Cardiac septum (tissue), 1 donor: Measurements from ENCODE around the gene KLF15. TPM values are rescaled to one million over a fixed set of nuclear protein-coding genes. Genes with fewer than 3 reads are reported as not detected.

Experiments
- DNase-seq: peaks from one replicate; pipeline ENCODE4 v3.0.0-alpha.2; 2020; ENCODE audit warnings: low spot score
- intact Hi-C: fragments of 100-400 bp; cut with DNase I; formaldehyde crosslinking; loops from one replicate; pipeline ENCODE4 v1.14.0; 2022
- long read RNA-seq: library from polyadenylated mRNA; unstranded; transcript quantifications from one replicate; pipeline ENCODE4 v2.0.0, GENCODE V29; 2021
- total RNA-seq: library from RNA; stranded (reverse); fragmentation: NEBNext Ultra II Directional; extraction: Animal tissue kit (Norgen Biotek cat#: 25700); gene quantifications from one replicate; pipeline ENCODE4 v1.2.1, GENCODE V29; 2021
- donor health status: DM: no; HTN: no; CAD: no.

The KLF15 gene
- total RNA-seq = 11.5 TPM
- long read RNA-seq, partial matches to known transcripts = 0 of 2 reads
- long read RNA-seq, other reads (novel, unspliced or antisense) = 2 of 2 reads

- intact Hi-C loops = loop anchor here (2.0 to 5.0 kb wide), 2 partner anchors 31 to 70 kb away; no protein-coding TSS in a partner anchor
- DNase-seq = peak; percentile 93
Measured at GRCh38 chr3:126357295-126358037, at the start of gene KLF15. Gene KLF15, minus strand, starts transcription at chr3:126357408. Its CDS starts 4,486 bp downstream, at chr3:126352922.

GRCh38 chr3:126406389-126407296 is 49.4 kb upstream of the KLF15 start:
- intact Hi-C loops = no loop called here
- DNase-seq = no peak

- intact Hi-C loops = no loop called here
- no peak for DNase-seq
Measured at GRCh38 chr3:126402666-126403302, 45.6 kb upstream of the KLF15 start.

- intact Hi-C loops = no loop called here
- DNase-seq = no peak
Measured at GRCh38 chr3:126402178-126402577, 45.0 kb upstream of the KLF15 start.

- DNase-seq = no peak
Measured at GRCh38 chr3:126401611-126402160, 44.5 kb upstream of the KLF15 start.

GRCh38 chr3:126399756-126400155 is 42.5 kb upstream of the KLF15 start:
- DNase-seq = no peak
- intact Hi-C loops = no loop called here

More at GRCh38 chr3:126401611-126402160, 44.5 kb upstream of the KLF15 start:
- intact Hi-C loops = no loop called here

- intact Hi-C loops = no loop called here
- DNase-seq = no peak
Measured at GRCh38 chr3:126399351-126399735, 42.1 kb upstream of the KLF15 start.

GRCh38 chr3:126398423-126399350 is 41.5 kb upstream of the KLF15 start:
- intact Hi-C loops = no loop called here
- no peak for DNase-seq

- intact Hi-C loops = no loop called here
- DNase-seq = no peak
Measured at GRCh38 chr3:126397610-126398422, 40.6 kb upstream of the KLF15 start.

GRCh38 chr3:126396536-126396935 is 39.3 kb upstream of the KLF15 start:
- intact Hi-C loops = no loop called here
- DNase-seq = no peak

GRCh38 chr3:126395846-126396513 is 38.8 kb upstream of the KLF15 start:
- intact Hi-C loops = no loop called here
- DNase-seq = no peak

GRCh38 chr3:126394977-126395321 is 37.7 kb upstream of the KLF15 start:
- no peak for DNase-seq
- intact Hi-C loops = no loop called here

GRCh38 chr3:126394179-126394976 is 37.2 kb upstream of the KLF15 start, which contains the start of gene CFAP100:
Gene CFAP100, plus strand, starts transcription at chr3:126394909. Its CDS starts 1,092 bp downstream, at chr3:126396001.
- no peak for DNase-seq
- intact Hi-C loops = no loop called here

GRCh38 chr3:126393563-126393962 is 36.4 kb upstream of the KLF15 start:
- no peak for DNase-seq
- intact Hi-C loops = no loop called here

GRCh38 chr3:126392246-126392645 is 35.0 kb upstream of the KLF15 start:
- DNase-seq = no peak
- intact Hi-C loops = no loop called here

- no peak for DNase-seq
- intact Hi-C loops = no loop called here
Measured at GRCh38 chr3:126391631-126392030, 34.4 kb upstream of the KLF15 start.

- DNase-seq = no peak
- intact Hi-C loops = no loop called here
Measured at GRCh38 chr3:126390751-126391150, 33.5 kb upstream of the KLF15 start.
